HepG2 (cell line): Measurements from ENCODE around the gene IRF7. TPM values are rescaled to one million over a fixed set of nuclear protein-coding genes. Genes with fewer than 3 reads are reported as not detected.

Source experiments
- ATAD3A ChIP-seq: sonication (generic); formaldehyde crosslinking; IDR thresholded peaks from 2 replicates; pipeline ENCODE4 v1.4.0; 2020; ENCODE audit warnings: missing genetic modification reagents
- GPN1 ChIP-seq: sonication (generic); formaldehyde crosslinking; IDR thresholded peaks from 2 replicates; pipeline ENCODE4 v1.5.1; 2020; ENCODE audit warnings: missing genetic modification reagents, borderline replicate concordance
- MAFF ChIP-seq: IDR thresholded peaks from 2 replicates; pipeline ENCODE4 v1.6.1; 2011; ENCODE audit warnings: low read depth, low read length, improper control_type of control experiment
- MZF1 ChIP-seq: sonication (generic); formaldehyde crosslinking; IDR thresholded peaks from 2 replicates; pipeline ENCODE4 v1.8.1; 2023; ENCODE audit warnings: mild to moderate bottlenecking, missing genetic modification reagents, borderline replicate concordance
- NFE2 ChIP-seq: sonication (generic); formaldehyde crosslinking; IDR thresholded peaks from 2 replicates; pipeline ENCODE4 v1.4.0; 2020; ENCODE audit warnings: missing genetic modification reagents
- NR2F1 ChIP-seq, 2 experiments: fragments of 450-650 bp in 1 of 2; formaldehyde crosslinking in 1 of 2; IDR thresholded peaks; 2 replicates each; pipeline versions ENCODE4 v1.5.0 to v1.6.1; 2016 to 2020; ENCODE audit warnings: mild to moderate bottlenecking in 1 of 2, missing compliant biosample characterization in 1 of 2, missing genetic modification reagents in 1 of 2, moderate library complexity in 1 of 2
- PHF21A ChIP-seq: sonication (generic); formaldehyde crosslinking; IDR thresholded peaks from 2 replicates; pipeline ENCODE4 v1.5.0; 2020; ENCODE audit warnings: mild to moderate bottlenecking, missing genetic modification reagents
- ZFP62 ChIP-seq: sonication (generic); formaldehyde crosslinking; IDR thresholded peaks from 2 replicates; pipeline ENCODE4 v1.4.0; 2020; ENCODE audit warnings: missing genetic modification reagents
- ZNF274 ChIP-seq: sonication (generic); formaldehyde crosslinking; IDR thresholded peaks from 2 replicates; pipeline ENCODE4 v1.5.1; 2020; ENCODE audit warnings: mild to moderate bottlenecking, missing genetic modification reagents
- ZNF446 ChIP-seq: sonication (generic); formaldehyde crosslinking; IDR thresholded peaks from 2 replicates; pipeline ENCODE4 v1.5.0; 2020; ENCODE audit warnings: mild to moderate bottlenecking, missing genetic modification reagents
- ZNF552 ChIP-seq: sonication (generic); formaldehyde crosslinking; IDR thresholded peaks from 2 replicates; pipeline ENCODE4 v1.9.0; 2022; ENCODE audit warnings: missing genetic modification reagents, mild to moderate bottlenecking, borderline replicate concordance
- polyA plus RNA-seq, 8 experiments: library from polyadenylated mRNA; depleted of rRNA in 3 of 8; stranded (reverse) in 7 of 8; unstranded in 1 of 8; fragments of >200 nt; fragmentation: Illumina TruSeq in 4 of 8; extraction: Trizol in 4 of 8; gene quantifications; 2 replicates each; pipeline versions ENCODE4 v1.2.1 to v1.2.3, GENCODE V29; 2011 to 2016; ENCODE audit warnings: low read depth in 4 of 8, missing spikeins in 1 of 8, mixed read lengths in 1 of 8; ENCODE audit not compliant: insufficient read depth in 1 of 8
- total RNA-seq, 5 experiments: library from RNA; depleted of rRNA; stranded (reverse); fragments of >200 nt; fragmentation: Illumina TruSeq; extraction: Trizol; gene quantifications; 2 replicates each; pipeline ENCODE4 v1.2.3, GENCODE V29; 2016; ENCODE audit warnings: low read depth in 1 of 5
- TF ChIP-seq, protein P1 (sequence below): sonication (generic); formaldehyde crosslinking; IDR thresholded peaks from 2 replicates; pipeline ENCODE4 v1.8.0; 2022; ENCODE audit warnings: mild to moderate bottlenecking, missing genetic modification reagents, borderline replicate concordance
- TF ChIP-seq, protein P2 (sequence below): IDR thresholded peaks from 2 replicates; pipeline ENCODE4 v1.6.1; 2016; ENCODE audit warnings: missing compliant biosample characterization, missing genetic modification reagents, borderline replicate concordance
- TF ChIP-seq, protein P3 (sequence below): sonication (generic); formaldehyde crosslinking; IDR thresholded peaks from 2 replicates; pipeline ENCODE4 v1.4.0; 2020; ENCODE audit warnings: mild to moderate bottlenecking, missing genetic modification reagents
- TF ChIP-seq, protein P4 (sequence below): sonication (generic); formaldehyde crosslinking; IDR thresholded peaks from 2 replicates; pipeline ENCODE4 v1.9.0; 2021; ENCODE audit warnings: missing genetic modification reagents, borderline replicate concordance
- TF ChIP-seq, protein P5 (sequence below): sonication (generic); formaldehyde crosslinking; IDR thresholded peaks from 2 replicates; pipeline ENCODE4 v1.9.0; 2021; ENCODE audit warnings: missing genetic modification reagents, mild to moderate bottlenecking, borderline replicate concordance
- TF ChIP-seq, protein P6 (sequence below): sonication (generic); formaldehyde crosslinking; IDR thresholded peaks from 2 replicates; pipeline ENCODE4 v1.8.1; 2023; ENCODE audit warnings: missing genetic modification reagents, mild to moderate bottlenecking, borderline replicate concordance

The IRF7 gene
- total and polyA plus RNA-seq, 2 of the 13 experiments (the other 11 are each of a cell fraction or from before 2014, with no cell fraction given): not detected

DNA sequence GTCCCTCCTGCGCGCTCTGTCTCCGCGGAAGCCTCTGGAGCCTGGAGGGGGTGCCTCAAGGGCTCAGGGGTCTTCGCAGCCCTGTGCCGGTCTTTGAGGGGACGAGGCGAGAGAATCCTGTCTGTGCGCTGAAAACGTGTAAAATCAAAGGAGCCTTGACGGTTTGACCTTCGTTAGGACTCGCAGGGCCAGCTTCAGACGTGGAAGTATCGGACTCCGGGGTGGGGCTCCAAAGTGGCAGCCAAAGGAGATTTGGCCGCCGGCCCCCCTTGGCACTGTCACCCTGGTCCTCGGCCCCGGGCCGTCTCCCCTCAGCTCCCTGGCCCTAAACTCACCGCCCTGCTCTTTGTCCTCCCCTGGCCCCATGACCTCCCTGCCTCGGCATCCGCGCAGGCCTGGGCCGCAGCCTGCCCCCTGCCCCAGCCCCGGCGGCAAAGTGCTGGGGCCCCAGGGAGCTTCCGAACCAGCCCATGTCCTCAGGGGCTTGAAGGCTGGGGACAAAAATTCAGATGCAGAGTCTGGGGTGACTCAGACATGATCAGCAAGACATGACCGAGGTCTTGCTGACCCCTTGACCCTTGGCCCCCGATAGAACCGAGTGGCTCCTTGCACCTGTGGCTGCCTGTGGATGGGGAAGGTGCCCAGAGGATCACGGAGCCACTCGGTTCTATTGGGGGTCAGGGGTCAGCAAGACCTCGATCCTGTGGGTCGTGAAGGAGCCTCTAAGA is 46.4 kb downstream of the IRF7 start (continued):
- TF ChIP-seq, protein P1, sequence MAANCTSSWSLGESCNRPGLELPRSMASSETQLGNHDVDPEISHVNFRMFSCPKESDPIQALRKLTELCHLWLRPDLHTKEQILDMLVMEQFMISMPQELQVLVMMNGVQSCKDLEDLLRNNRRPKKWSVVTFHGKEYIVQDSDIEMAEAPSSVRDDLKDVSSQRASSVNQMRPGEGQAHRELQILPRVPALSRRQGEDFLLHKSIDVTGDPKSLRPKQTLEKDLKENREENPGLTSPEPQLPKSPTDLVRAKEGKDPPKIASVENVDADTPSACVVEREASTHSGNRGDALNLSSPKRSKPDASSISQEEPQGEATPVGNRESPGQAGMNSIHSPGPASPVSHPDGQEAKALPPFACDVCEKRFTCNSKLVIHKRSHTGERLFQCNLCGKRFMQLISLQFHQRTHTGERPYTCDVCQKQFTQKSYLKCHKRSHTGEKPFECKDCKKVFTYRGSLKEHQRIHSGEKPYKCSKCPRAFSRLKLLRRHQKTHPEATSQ: no peak
- TF ChIP-seq, protein P2, sequence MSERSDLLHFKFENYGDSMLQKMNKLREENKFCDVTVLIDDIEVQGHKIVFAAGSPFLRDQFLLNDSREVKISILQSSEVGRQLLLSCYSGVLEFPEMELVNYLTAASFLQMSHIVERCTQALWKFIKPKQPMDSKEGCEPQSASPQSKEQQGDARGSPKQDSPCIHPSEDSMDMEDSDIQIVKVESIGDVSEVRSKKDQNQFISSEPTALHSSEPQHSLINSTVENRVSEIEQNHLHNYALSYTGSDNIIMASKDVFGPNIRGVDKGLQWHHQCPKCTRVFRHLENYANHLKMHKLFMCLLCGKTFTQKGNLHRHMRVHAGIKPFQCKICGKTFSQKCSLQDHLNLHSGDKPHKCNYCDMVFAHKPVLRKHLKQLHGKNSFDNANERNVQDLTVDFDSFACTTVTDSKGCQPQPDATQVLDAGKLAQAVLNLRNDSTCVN (CRISPR knock-in tag): no peak
- TF ChIP-seq MZF1 (CRISPR knock-in tag) (no peak), NR2F1 (CRISPR knock-in tag; IDR thresholded peaks at IDR 0.05) (peak in 1 of 2 experiments; percentile 66; a peak in 1 of 4 replicates), ZNF274 (CRISPR knock-in tag) (peak; percentile 41; the same call in 1 of the 2 replicates), ZNF446 (CRISPR knock-in tag) (no peak), PHF21A (CRISPR knock-in tag) (no peak; the same call in 1 of the 2 replicates), ZNF552 (CRISPR knock-in tag) (no peak), NFE2 (no peak), MAFF (no peak), ZFP62 (CRISPR knock-in tag) (no peak), GPN1 (CRISPR knock-in tag) (no peak), ATAD3A (CRISPR knock-in tag) (no peak)
- TF ChIP-seq, protein P3, sequence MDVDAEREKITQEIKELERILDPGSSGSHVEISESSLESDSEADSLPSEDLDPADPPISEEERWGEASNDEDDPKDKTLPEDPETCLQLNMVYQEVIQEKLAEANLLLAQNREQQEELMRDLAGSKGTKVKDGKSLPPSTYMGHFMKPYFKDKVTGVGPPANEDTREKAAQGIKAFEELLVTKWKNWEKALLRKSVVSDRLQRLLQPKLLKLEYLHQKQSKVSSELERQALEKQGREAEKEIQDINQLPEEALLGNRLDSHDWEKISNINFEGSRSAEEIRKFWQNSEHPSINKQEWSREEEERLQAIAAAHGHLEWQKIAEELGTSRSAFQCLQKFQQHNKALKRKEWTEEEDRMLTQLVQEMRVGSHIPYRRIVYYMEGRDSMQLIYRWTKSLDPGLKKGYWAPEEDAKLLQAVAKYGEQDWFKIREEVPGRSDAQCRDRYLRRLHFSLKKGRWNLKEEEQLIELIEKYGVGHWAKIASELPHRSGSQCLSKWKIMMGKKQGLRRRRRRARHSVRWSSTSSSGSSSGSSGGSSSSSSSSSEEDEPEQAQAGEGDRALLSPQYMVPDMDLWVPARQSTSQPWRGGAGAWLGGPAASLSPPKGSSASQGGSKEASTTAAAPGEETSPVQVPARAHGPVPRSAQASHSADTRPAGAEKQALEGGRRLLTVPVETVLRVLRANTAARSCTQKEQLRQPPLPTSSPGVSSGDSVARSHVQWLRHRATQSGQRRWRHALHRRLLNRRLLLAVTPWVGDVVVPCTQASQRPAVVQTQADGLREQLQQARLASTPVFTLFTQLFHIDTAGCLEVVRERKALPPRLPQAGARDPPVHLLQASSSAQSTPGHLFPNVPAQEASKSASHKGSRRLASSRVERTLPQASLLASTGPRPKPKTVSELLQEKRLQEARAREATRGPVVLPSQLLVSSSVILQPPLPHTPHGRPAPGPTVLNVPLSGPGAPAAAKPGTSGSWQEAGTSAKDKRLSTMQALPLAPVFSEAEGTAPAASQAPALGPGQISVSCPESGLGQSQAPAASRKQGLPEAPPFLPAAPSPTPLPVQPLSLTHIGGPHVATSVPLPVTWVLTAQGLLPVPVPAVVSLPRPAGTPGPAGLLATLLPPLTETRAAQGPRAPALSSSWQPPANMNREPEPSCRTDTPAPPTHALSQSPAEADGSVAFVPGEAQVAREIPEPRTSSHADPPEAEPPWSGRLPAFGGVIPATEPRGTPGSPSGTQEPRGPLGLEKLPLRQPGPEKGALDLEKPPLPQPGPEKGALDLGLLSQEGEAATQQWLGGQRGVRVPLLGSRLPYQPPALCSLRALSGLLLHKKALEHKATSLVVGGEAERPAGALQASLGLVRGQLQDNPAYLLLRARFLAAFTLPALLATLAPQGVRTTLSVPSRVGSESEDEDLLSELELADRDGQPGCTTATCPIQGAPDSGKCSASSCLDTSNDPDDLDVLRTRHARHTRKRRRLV: no peak
- TF ChIP-seq, protein P4, sequence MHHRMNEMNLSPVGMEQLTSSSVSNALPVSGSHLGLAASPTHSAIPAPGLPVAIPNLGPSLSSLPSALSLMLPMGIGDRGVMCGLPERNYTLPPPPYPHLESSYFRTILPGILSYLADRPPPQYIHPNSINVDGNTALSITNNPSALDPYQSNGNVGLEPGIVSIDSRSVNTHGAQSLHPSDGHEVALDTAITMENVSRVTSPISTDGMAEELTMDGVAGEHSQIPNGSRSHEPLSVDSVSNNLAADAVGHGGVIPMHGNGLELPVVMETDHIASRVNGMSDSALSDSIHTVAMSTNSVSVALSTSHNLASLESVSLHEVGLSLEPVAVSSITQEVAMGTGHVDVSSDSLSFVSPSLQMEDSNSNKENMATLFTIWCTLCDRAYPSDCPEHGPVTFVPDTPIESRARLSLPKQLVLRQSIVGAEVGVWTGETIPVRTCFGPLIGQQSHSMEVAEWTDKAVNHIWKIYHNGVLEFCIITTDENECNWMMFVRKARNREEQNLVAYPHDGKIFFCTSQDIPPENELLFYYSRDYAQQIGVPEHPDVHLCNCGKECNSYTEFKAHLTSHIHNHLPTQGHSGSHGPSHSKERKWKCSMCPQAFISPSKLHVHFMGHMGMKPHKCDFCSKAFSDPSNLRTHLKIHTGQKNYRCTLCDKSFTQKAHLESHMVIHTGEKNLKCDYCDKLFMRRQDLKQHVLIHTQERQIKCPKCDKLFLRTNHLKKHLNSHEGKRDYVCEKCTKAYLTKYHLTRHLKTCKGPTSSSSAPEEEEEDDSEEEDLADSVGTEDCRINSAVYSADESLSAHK (CRISPR knock-in tag): no peak
- TF ChIP-seq, protein P5, sequence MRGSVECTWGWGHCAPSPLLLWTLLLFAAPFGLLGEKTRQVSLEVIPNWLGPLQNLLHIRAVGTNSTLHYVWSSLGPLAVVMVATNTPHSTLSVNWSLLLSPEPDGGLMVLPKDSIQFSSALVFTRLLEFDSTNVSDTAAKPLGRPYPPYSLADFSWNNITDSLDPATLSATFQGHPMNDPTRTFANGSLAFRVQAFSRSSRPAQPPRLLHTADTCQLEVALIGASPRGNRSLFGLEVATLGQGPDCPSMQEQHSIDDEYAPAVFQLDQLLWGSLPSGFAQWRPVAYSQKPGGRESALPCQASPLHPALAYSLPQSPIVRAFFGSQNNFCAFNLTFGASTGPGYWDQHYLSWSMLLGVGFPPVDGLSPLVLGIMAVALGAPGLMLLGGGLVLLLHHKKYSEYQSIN: no peak
- TF ChIP-seq, protein P6, sequence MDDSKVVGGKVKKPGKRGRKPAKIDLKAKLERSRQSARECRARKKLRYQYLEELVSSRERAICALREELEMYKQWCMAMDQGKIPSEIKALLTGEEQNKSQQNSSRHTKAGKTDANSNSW: no peak
